Left kidney (tissue), 2 donors: ENCODE measurements around the gene CRADD. TPM values are rescaled to one million over a fixed set of nuclear protein-coding genes. Genes with fewer than 3 reads are reported as not detected.
"Not testable (repeated sequence)": the region's sequence is repeated elsewhere in the genome, so short reads cannot be mapped to it uniquely, and the experiment has no call there.

Experiments used
- DNase-seq: peaks from one replicate; pipeline ENCODE4 v3.0.0-alpha.2; 2013
- polyA plus RNA-seq: library from polyadenylated mRNA; unstranded; fragments of 120-200 nt; gene quantifications from one replicate; pipeline ENCODE4 v1.2.1, GENCODE V29; 2013; ENCODE audit not compliant: insufficient read length

The CRADD gene
- polyA plus RNA-seq, 1 donor = 11.4 TPM

DNA sequence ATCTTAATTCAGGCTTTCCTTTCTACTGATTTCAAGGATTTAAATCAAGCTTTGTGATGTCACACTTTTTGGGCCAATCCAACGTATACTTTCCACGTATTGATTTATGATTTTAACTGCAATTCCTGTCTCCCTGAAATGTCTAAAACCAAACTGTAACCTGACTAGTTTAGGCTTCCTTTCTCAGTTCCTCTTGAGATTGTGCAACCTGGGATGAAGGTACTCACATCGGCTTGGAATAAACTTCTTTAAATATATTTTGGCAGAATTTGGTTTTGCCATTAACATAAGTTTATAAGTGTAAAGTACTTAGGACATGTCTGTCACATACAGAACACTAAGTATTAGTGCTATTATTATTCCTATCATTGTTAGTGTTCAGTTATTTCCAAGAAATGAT is 224.6 kb downstream of the CRADD start:
- DNase-seq = no peak

DNA sequence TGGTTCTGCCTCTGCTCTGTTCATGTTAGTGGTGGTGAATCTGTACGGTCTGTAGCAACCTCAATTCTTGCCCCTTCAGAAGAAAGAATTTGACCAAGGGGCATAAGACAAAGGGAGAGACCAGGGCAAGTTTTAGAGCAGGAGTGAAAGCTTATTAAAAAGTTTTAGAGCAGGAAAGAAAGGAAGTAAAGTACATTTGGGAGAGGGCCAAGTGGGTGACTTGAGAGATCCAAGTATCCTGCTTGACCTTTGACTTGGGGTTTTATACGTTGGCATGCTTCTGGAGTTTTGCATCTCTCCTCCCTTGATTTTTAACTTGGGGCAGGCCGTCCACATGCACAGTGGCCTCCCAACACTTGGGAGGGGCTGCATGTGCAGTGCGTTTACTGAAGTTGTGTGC is 225.0 kb downstream of the CRADD start:
- DNase-seq = no peak

DNA sequence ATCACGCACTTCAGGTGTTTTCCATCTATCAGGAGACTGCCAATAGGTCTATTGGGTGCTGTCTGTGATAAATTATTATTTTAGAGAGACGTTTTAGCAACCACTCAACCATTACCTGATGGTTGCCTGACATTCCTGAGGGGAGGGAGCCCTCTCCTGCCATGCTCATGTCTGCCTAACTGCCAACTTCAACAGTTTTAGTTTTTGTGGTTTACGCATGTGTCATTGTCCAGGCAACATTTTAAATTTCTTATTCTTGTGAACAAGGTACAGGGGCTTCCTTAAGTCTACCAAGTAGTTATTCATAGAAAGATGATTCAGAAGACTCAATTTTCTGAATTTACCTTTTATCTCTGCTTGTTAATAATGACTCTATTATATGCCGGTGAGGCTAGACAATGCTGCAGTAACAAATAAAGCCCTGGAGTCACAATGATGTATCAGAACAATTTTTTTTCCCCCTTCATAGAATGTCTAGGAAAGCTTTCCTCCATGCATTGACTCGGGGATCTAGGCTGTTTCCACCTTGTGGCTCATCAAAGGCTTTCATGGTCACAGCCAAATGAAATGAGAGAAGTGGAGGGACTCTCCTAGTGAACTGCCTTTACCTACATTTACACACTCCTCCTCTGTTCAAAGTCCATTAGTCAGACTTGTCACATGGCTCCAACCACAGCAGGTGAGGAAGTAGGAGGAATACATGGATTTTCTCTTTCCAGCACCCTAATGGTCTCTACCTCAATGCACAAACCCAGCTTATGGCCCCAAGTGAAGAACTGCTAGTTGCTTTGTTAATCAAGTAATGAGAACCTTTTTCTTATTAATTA is 225.8 kb downstream of the CRADD start:
- DNase-seq = no peak

DNA sequence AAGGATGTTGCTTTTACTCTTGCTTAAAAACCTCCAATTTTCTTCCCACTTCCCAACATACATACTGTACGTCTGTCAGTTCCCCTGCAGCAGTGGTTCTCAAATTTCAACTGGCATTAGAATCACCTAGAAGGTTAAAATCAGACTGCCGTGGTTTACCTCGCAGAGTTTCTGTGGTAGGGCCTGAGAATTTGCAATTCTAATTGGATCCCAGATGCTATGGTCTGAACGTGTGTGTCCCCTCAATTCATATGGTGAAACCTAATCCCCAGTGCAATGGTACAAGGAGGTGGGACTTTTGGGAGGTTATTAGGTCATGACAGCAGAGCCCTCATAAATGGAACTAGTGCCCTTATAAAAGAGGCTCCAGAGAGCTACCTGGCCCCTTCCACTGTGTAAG is 226.9 kb downstream of the CRADD start:
- no peak for DNase-seq

DNA sequence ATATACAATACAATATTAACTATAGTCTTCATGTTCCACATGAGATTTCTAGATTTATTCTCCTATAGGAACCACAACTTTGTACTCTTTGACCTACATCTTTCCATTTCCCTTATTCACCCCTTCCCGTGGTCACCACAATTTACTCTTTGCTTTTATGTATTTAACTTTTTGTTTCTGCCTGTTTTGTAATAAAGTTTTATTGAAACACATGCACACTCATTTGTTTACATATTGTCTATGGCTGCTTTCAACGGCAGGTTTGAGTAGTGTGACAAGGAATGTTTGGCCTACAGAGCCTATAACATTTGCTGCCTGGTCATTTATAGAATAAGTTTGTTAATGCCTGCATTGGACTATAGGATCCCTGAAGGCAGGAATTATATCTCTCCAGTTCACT is 231.1 kb downstream of the CRADD start:
- no peak for DNase-seq

DNA sequence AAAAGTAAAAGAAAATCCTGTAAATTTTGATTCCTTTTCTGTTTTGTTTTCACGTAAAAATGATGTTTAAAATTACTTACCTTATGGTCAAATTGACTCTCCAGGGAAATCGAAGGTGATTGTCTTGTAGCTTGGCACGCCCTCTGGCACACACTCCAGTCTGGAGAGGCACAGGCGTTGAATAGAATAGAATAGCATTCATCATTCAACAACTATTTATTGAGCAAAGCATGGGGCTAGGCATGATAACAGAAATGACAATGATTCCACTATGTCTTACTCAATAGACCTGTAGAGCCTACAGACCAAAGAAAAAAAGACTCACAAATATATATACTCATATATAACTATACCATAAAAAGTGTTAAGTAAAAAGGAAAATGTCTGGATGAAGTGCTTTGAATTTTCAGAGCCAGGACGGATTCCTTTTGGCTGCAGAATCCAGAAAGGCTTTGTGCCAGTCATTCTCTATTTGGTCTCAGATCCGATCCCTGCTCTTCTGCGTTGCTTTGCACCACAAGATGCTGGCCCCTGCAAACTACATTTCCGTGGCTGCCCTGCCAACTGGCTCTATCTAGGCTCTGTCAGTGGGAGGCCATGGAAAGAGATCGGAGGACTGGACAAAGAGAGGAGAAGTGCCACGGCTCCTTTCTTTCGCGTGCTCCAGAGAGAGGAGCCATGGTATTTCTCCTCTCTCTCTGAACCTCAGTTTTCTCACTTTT is 231.8 kb downstream of the CRADD start:
- no peak for DNase-seq

DNA sequence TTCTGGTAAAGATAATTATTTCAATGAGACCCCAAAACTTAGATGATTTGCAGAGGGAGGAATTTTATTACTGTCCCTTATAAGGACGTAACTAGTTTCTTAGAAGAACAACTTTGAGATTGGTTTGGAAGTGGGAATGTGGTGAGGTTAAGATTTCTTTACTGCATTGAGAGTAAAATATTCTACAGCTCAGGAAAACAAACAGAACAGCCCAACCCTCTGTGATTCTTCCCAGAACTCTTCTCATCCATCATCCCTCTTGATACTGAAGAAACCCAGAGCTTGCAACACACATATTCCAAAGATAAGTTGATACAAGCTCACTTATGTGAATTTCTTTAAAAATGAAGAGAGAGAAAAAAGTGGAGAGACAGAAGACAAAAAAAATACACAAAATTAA is 234.2 kb downstream of the CRADD start:
- no peak for DNase-seq

DNA sequence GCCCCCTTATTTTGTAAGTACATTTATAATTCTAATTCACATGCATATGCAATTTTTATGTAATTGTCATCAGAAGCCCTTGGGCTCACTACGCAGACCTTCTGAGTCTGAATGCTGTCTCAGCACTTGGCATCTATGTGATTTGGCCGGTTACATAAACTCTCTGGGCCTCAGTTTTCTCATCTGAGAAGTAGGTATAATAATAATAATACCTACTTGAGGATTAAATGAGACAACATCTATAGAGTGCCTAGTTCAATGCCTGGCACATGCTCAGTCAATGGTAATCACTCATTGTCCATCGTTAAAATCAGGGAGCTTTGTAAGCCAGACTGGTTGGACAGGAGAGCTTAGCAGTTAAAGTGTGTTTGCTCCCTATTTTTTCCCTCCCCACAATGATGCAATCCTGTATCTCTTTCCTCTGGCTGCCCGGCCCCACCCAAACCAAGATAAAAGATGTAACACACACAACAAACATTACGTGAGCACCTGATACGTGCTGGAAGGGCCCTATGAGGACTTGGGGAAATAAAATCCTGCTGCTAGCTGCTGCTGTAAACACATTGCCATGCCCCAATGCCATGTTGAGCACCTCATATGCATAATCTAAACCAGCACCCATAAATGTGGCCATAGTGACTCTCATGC is 235.0 kb downstream of the CRADD start:
- DNase-seq = no peak

DNA sequence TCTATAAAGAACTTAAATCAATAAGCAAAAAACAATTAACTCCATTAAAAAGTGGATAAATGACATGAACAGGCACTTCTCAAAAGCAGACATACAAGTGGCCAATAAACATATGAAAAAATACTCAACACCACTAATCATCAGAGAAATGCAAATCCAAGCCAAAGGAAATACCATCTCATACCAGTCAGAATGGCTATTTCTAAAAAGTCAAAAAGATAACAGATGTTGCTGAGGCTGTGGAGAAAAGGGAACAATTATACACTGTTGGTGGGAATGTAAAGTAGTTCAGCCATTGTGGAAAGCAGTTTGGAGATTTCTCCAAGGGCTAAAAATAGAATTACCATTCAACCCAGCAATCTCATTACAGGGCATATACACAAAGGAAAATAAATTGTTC is 236.7 kb downstream of the CRADD start:
- DNase-seq = no peak

DNA sequence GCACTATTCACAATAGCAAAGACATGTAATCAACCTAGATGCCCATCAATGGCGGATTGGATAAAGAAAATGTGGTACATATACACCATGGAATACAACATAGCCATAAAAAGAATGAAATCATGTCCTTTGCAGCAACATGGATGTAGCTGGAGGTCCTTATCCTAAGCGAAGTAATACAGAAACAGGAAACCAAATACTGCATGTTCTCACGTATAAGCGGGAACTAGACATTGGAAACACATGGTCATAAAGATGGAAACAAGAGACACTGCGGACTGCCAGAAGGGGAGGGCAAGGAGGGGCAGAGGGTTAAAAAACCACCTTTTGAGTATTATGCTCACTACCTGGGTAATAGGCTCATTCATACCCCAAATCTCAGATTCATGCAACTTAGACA is 237.1 kb downstream of the CRADD start:
- no peak for DNase-seq

DNA sequence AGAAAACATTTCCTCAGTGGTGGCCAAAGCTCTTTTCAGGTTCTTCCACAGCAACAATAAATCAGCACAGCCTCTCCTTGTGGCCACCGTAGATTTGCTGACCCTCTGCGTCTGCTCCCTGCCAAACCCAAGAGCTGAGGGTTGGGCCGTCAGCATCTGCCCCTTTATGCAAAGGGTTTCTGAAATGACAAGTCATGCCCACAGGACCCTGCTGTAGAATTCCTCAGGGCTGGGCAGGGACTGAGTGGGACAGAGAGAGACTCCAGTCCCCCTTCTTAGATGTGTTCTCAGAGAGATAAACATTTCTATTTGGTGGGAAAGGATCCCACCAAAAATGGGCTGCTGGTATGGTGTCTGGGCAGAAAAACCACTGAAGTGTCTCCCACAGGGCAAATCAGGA is 238.2 kb downstream of the CRADD start:
- no peak for DNase-seq

DNA sequence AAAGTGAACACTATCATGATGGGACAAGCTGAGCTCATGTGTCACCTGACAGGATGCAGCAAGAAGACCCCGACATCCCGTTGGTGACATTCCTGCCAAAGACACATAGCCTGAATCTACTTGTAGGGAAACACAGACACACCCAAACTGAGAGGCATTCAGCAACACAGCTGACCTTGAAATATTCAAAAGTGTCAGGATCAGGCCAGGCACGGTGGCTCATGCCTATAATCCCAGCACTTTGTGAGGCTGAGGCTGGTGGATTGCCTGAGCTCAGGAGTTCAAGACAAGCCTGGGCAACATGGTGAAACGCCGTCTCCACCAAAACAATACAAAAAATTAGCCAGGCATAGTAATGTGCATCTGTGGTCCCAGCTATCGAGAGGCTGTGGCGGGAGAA is 239.2 kb downstream of the CRADD start:
- no peak for DNase-seq

DNA sequence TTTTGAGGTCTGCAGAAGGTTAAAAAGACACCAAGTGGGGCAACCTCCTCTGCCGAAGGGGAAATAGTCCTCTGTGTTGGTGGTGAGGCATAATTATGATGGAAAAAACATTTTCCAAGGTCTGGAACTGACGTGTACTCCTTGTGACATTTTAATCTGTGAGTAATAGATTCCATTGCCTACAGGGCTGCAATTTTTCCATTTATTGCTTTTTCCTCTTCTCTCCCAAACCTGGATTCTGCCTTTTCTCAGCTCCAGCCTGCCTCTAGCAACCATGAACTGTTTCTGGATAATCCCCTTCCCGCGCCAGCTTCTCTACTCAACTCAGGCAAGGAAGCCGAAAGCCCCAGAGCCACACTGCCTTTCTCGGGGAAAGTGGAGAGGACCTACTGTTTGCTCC is 241.1 kb downstream of the CRADD start:
- no peak for DNase-seq

DNA sequence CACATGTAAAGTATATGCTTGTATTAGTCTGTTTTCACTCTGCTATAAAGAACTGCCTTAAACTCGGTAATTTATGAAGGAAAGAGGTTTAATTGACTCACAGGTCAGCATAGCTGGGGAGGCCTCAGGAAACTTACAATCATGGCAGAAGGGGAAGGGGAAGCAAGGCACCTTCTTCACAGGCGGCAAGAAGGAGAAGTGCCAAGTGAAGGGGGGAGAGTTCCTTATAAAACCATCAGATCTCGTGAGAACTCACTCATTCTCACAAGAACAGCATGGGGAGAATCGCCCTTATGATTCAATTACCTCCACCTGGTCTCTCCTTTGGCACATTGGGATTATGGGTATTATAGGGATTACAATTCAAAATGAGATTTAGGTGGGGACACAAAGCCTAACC is 241.7 kb downstream of the CRADD start:
- DNase-seq = no peak

DNA sequence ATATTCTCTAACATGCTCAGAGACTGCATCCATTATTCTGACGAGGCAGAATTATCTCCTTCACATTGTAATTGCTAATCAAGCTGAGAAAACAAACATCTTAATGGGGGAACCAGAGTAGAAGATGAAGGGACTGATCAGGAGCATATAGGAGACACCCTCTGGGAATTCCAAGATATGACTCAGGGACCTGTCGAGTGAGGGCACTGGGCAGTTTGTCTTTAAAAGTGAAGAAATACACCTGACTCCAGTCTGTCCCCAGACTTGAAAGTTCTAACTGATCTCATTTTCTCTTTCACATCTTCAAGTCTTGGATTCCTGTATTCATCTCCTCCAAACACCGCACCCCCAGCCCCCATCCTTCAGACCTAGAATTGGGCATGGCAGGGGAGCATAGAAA is 244.3 kb downstream of the CRADD start:
- no peak for DNase-seq

DNA sequence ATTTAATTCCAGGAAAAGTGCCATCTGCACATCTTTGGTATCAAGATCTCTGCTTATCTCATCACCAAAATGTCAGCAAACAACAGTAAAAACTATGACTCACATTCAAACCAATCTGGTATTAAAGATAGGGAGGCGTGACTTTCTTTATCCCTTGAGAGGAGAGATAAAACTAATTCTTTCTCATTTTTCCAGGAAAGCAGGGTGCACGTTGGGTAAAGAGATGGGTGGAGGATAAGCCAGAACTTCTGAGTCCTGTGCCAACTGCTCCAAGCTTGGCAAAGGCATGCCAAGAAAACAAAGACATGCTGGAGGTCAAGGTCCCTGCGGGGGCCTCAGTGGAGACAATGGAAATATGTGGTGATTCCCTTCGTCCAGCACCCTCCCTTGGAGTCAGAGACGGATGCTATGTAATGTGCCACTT is 245.4 kb downstream of the CRADD start:
- DNase-seq = no peak

DNA sequence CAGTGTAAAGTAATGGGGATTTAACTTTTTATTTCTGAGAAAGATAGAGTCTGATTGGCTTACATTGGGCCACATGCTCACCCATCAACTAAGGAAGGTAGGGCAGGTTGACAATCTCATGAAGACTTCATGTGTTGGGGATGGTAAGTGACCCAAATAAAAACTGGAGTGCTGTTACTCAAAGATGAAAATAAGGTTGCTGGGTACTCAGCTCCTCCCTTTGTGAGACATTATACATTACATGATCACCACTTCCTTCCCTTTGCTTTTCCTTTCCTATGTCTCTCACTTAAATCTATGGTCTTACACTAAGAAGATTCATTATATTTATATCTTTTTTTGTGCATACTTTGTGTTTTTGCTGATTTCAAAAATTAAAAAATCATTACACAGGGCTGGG is 247.2 kb downstream of the CRADD start:
- no peak for DNase-seq

DNA sequence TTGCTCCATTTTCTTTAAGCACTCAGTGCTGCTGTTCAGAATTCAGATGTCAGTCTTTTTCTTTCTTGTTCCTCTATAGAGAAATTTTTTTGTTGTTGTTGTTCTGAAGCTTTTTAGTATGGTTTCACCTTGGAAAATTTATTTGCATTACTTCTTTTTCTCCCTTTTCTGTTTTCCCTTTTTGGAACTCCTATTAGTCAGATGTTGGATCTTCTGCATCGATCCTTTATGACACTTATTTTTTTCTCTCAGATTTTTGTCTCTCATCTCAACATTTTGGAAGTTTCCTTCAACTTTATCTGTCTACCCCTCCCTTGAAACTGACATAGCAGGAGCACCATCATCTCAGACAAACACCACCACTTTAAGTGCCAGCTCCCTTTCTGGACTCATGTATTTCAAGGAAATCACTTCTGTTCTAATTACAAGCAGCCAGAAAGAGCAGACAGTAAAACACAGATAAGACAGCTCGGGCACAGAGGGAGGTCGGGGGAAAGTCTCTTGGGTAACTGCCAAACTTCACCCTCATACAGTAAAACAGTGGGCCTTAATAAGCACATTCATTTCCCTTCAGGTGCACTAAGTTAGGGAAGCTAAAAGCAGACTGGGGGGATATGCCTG is 248.5 kb downstream of the CRADD start:
- no peak for DNase-seq

DNA sequence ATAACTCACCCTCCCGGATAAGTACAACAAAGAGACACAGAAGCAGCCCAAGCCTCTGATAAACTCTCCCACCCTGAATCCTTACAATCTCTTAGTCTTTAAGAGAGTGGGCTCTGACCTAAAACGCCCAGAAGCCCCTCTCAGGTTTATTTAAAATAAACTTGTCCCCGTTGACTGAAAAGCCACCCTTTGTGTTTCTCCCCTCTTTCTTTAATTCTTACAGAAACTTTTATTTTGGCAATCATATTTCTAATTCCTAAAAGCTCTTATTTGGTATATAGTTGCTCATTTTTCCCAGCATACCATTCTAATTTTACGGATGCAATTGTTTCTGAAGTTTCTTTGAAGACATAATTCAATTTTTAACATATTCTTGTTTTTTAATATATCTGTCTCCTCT is 249.1 kb downstream of the CRADD start:
- DNase-seq = no peak

DNA sequence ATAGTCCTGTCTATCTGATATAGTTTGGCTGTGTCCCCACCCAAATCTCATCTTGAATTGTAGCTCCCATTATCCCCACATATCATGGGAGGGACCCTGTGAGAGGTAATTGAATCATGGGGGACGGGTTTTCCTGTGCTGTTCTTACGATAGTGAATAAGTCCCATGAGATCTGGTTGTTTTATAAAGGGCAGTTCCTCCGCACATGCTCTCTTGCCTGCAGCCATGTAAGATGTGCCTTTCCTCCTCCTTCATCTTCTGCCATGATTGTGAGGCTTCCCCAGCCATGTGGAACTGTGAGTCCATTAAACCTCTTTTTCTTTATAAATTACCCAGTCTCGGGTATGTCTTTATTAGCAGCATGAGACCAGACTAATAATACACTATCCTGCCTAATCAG is 251.9 kb downstream of the CRADD start:
- not testable (repeated sequence) for DNase-seq

DNA sequence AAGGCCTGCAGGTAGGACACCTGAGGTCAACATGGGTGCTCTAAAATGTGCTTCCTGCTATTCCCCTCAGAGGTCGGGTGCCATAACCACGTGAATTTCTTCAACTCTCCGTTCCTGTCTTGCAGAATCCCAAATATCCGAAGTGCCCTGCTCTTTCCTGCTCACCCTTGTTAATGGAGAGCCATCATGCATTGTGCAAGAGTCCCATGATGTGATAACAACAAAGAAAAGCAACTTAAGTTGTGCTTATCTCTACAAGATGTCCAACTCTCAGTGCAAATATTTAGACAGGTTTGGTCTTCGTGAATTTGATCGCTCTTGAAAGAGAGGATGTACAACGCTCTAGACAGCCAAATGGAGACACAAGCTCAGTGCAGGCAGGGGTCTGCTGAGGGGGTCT is 260.6 kb downstream of the CRADD start:
- DNase-seq = no peak

DNA sequence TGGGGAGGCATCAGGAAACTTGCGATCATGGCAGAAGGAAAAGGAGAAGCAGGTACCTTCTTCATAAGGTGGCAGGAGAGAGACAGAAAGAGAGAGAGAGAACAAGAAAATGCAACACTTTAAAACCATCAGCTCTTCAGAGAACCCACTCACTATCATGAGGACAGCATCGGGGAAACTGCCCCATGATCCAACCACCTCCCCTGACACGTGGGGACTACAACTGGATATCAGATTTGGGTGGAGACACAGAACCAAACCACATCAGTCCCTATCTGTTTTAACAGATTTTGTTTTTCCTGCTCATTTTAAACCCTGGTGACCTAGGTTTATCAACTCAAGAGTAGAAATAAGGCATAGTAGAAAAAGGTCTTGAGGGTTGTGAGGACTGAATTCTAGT is 261.1 kb downstream of the CRADD start:
- no peak for DNase-seq

DNA sequence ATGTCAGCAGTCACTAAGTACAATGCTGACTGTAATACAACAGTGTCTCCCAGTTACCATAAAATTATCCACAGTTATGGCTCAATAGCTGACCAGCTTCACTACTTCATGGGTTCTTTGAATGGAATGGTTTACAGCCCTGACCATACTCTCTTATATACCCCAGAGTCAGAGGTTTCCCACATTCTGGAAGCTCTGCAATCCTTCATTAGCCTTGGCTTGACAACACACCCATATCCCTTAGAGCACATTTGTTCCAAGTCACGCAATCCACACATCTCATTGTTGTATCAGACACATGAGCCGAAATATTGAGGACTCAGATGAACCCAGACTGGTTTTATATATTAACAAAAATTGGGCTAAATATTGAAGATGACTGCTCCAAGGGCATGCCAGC is 261.8 kb downstream of the CRADD start:
- no peak for DNase-seq
